Neural cell (in vitro differentiated cells): ENCODE data around the gene SLC30A7. TPM values are rescaled to one million over a fixed set of nuclear protein-coding genes. Genes with fewer than 3 reads are reported as not detected.

Experiments
- H2AFZ ChIP-seq: fragments of 200-600, 300-800 bp; sonication (generic), shearing (Covaris generic); 2 replicates; pipeline ENCODE4 v1.6.0; 2014; ENCODE audit warnings: low read depth, mild to moderate bottlenecking, antibody characterized with exemption, low read length, moderate library complexity
- H3F3A ChIP-seq: fragments of 200-600 bp; shearing (Covaris generic); 2 replicates; pipeline ENCODE4 v1.6.1; 2016; ENCODE audit warnings: mild to moderate bottlenecking, moderate library complexity, mixed read lengths, antibody characterized with exemption, low read length; ENCODE audit not compliant: insufficient read depth, poor library complexity, severe bottlenecking
- H3K27ac ChIP-seq: fragments of 200-600, 300-800 bp; sonication (generic), shearing (Covaris generic); 2 replicates; pipeline ENCODE4 v1.5.1; 2014; ENCODE audit warnings: mild to moderate bottlenecking, low read length, moderate library complexity
- H3K27me3 ChIP-seq: fragments of 300-800, 200-600 bp; sonication (generic), shearing (Covaris generic); 2 replicates; pipeline ENCODE4 v1.6.0; 2014; ENCODE audit warnings: mild to moderate bottlenecking, low read depth, low read length, moderate library complexity; ENCODE audit not compliant: insufficient read depth
- H3K36me3 ChIP-seq: fragments of 300-800, 200-600 bp; sonication (generic), shearing (Covaris generic); 2 replicates; pipeline ENCODE4 v1.5.1; 2014; ENCODE audit warnings: mild to moderate bottlenecking, antibody characterized with exemption, low read length, moderate library complexity; ENCODE audit not compliant: insufficient read depth
- H3K4me2 ChIP-seq: fragments of 300-800, 200-600 bp; sonication (generic), shearing (Covaris generic); 2 replicates; pipeline ENCODE4 v1.6.0; 2014; ENCODE audit warnings: mild to moderate bottlenecking, low read length
- H3K4me3 ChIP-seq: fragments of 300-800, 200-600 bp; sonication (generic), shearing (Covaris generic); 2 replicates; pipeline ENCODE4 v1.5.1; 2014; ENCODE audit warnings: mild to moderate bottlenecking, low read length, moderate library complexity
- H3K79me2 ChIP-seq: fragments of 200-600 bp; shearing (Covaris generic); replicated peaks from 2 replicates; pipeline ENCODE4 v1.6.0; 2014; ENCODE audit warnings: mild to moderate bottlenecking, low read length, moderate library complexity; ENCODE audit not compliant: insufficient read depth
- H3K9ac ChIP-seq: fragments of 300-800, 200-600 bp; sonication (generic), shearing (Covaris generic); 2 replicates; pipeline ENCODE4 v1.6.1; 2016; ENCODE audit warnings: mild to moderate bottlenecking, low read length, mixed read lengths
- H3K9me2 ChIP-seq: fragments of 200-600 bp; shearing (Covaris generic); 2 replicates; pipeline ENCODE4 v1.6.1; 2016; ENCODE audit warnings: mild to moderate bottlenecking, low read length, mixed read lengths; ENCODE audit not compliant: insufficient read depth
- H3K9me3 ChIP-seq: fragments of 200-600, 300-800 bp; sonication (generic), shearing (Covaris generic); 2 replicates; pipeline ENCODE4 v1.6.1; 2016; ENCODE audit warnings: mild to moderate bottlenecking, mixed run types, low read length, moderate library complexity, mixed read lengths
- H4K20me1 ChIP-seq: fragments of 200-600 bp; shearing (Covaris generic); 2 replicates; pipeline ENCODE4 v1.6.1; 2016; ENCODE audit warnings: mild to moderate bottlenecking, mixed run types; ENCODE audit not compliant: insufficient read depth
- CTCF ChIP-seq: fragments of 450-650 bp; IDR thresholded peaks from 2 replicates; pipeline ENCODE4 v1.5.1; 2014; ENCODE audit warnings: antibody characterized with exemption, mild to moderate bottlenecking, moderate library complexity; ENCODE audit not compliant: poor library complexity, severe bottlenecking
- EP300 ChIP-seq: fragments of 450-650 bp; conservative IDR thresholded peaks from 2 replicates; pipeline ENCODE4 v1.6.1; 2014; ENCODE audit warnings: antibody characterized with exemption, mild to moderate bottlenecking, moderate library complexity; ENCODE audit not compliant: poor library complexity, severe bottlenecking
- EZH2 ChIP-seq: fragments of 200-600, 300-800 bp; shearing (Covaris generic), sonication (generic); IDR thresholded peaks from 2 replicates; pipeline ENCODE4 v1.6.1; 2014; ENCODE audit warnings: antibody characterized with exemption, low read length, borderline replicate concordance, mild to moderate bottlenecking; ENCODE audit not compliant: insufficient read depth, poor library complexity, severe bottlenecking
- MXI1 ChIP-seq: fragments of 450-650 bp; conservative IDR thresholded peaks from 2 replicates; pipeline ENCODE4 v1.6.1; 2014; ENCODE audit warnings: antibody characterized with exemption, mild to moderate bottlenecking; ENCODE audit not compliant: poor library complexity, severe bottlenecking
- POLR2AphosphoS5 ChIP-seq: IDR thresholded peaks from 2 replicates; pipeline ENCODE4 v1.6.1; 2012
- RAD21 ChIP-seq: fragments of 450-650 bp; conservative IDR thresholded peaks from 2 replicates; pipeline ENCODE4 v1.6.1; 2014; ENCODE audit warnings: antibody characterized with exemption, mild to moderate bottlenecking, moderate library complexity
- SMC3 ChIP-seq: fragments of 450-650 bp; conservative IDR thresholded peaks from 2 replicates; pipeline ENCODE4 v1.6.1; 2014; ENCODE audit warnings: antibody characterized with exemption, mild to moderate bottlenecking, moderate library complexity; ENCODE audit not compliant: poor library complexity
- TAF1 ChIP-seq: IDR thresholded peaks from 2 replicates; pipeline ENCODE4 v1.6.1; 2012; ENCODE audit warnings: low read depth
- polyA plus RNA-seq: library from polyadenylated mRNA; depleted of rRNA; stranded (reverse); fragments of >200 nt; gene quantifications from 2 replicates; pipeline ENCODE4 v1.2.3, GENCODE V29; 2014
- TF ChIP-seq, protein P1 (sequence below): IDR thresholded peaks from 2 replicates; pipeline ENCODE4 v1.6.1; 2012; ENCODE audit warnings: borderline replicate concordance

SLC30A7 gene
- polyA plus RNA-seq, 1 donor from 2014 or later: 19.8 TPM

GRCh38 chr1:101017448-101017847, 121.6 kb downstream of the SLC30A7 start:
- no peaks in the 10 kb centered on the region for H3K79me2 ChIP-seq
- H3K4me3 ChIP-seq: no peak overlapping the region
- no peak overlapping the region for H3K4me2 ChIP-seq
- H3K9me3 ChIP-seq: no peaks in the 10 kb centered on the region
- no peak overlapping the region for H3K9ac ChIP-seq
- H4K20me1 ChIP-seq: no peaks in the 10 kb centered on the region
- no peaks in the 10 kb centered on the region for H3K9me2 ChIP-seq
- TF ChIP-seq POLR2AphosphoS5 (no peak), RAD21 (no peak), EZH2 (no peak)
- TF ChIP-seq, protein P1, sequence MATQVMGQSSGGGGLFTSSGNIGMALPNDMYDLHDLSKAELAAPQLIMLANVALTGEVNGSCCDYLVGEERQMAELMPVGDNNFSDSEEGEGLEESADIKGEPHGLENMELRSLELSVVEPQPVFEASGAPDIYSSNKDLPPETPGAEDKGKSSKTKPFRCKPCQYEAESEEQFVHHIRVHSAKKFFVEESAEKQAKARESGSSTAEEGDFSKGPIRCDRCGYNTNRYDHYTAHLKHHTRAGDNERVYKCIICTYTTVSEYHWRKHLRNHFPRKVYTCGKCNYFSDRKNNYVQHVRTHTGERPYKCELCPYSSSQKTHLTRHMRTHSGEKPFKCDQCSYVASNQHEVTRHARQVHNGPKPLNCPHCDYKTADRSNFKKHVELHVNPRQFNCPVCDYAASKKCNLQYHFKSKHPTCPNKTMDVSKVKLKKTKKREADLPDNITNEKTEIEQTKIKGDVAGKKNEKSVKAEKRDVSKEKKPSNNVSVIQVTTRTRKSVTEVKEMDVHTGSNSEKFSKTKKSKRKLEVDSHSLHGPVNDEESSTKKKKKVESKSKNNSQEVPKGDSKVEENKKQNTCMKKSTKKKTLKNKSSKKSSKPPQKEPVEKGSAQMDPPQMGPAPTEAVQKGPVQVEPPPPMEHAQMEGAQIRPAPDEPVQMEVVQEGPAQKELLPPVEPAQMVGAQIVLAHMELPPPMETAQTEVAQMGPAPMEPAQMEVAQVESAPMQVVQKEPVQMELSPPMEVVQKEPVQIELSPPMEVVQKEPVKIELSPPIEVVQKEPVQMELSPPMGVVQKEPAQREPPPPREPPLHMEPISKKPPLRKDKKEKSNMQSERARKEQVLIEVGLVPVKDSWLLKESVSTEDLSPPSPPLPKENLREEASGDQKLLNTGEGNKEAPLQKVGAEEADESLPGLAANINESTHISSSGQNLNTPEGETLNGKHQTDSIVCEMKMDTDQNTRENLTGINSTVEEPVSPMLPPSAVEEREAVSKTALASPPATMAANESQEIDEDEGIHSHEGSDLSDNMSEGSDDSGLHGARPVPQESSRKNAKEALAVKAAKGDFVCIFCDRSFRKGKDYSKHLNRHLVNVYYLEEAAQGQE: no peak
- no peak overlapping the region for H2AFZ ChIP-seq
- no peak overlapping the region for H3K27ac ChIP-seq
- H3K36me3 ChIP-seq: peaks cover 8% of the 10 kb centered on the region
- no peaks in the 10 kb centered on the region for H3F3A ChIP-seq
- H3K27me3 ChIP-seq: no peaks in the 10 kb centered on the region

- H3K9ac ChIP-seq: no peak overlapping the region
- H3F3A ChIP-seq: no peaks in the 10 kb centered on the region
- H3K79me2 ChIP-seq: peaks cover 17% of the 10 kb centered on the region
- H2AFZ ChIP-seq: no peak overlapping the region
- no peaks in the 10 kb centered on the region for H3K9me2 ChIP-seq
- H3K9me3 ChIP-seq: no peaks in the 10 kb centered on the region
- H3K36me3 ChIP-seq: no peaks in the 10 kb centered on the region
- H3K4me2 ChIP-seq: no peak overlapping the region
- no peak overlapping the region for H3K27ac ChIP-seq
- TF ChIP-seq, protein P1: no peak
- TF ChIP-seq EP300 (no peak), POLR2AphosphoS5 (no peak), TAF1 (no peak), SMC3 (no peak), RAD21 (no peak), CTCF (no peak), EZH2 (no peak), MXI1 (no peak)
- no peaks in the 10 kb centered on the region for H3K27me3 ChIP-seq
- no peak overlapping the region for H3K4me3 ChIP-seq
- no peaks in the 10 kb centered on the region for H4K20me1 ChIP-seq
Measured at GRCh38 chr1:101022294-101022693, 126.4 kb downstream of the SLC30A7 start.
